ENCODE results near the gene PACSIN2.
"Not testable (repeated sequence)": the region's sequence is repeated elsewhere in the genome, so short reads cannot be mapped to it uniquely, and the experiment has no call there.

PACSIN2 gene
- long read RNA-seq, donor 1, transcript PACSIN2-201 (11 exons, 3,249 nt), result major isoform, 7 of 19 reads
- long read RNA-seq, donor 1, partial matches to known transcripts, result 12 of 19 reads
- long read RNA-seq, donor 1, other reads (novel, unspliced or antisense), result 0 of 19 reads
- long read RNA-seq, donor 2, transcript PACSIN2-201 (11 exons, 3,249 nt), result major isoform, 5 of 10 reads
- long read RNA-seq, donor 2, partial matches to known transcripts, result 5 of 10 reads
- long read RNA-seq, donor 2, other reads (novel, unspliced or antisense), result 0 of 10 reads
- long read RNA-seq, donor 3, partial matches to known transcripts, result 24 of 25 reads
- long read RNA-seq, donor 3, other reads (novel, unspliced or antisense), result 0 of 25 reads
- long read RNA-seq, donor 4, transcript PACSIN2-201 (11 exons, 3,249 nt), result major isoform, 8 of 22 reads
- long read RNA-seq, donor 4, partial matches to known transcripts, result 14 of 22 reads
- long read RNA-seq, donor 4, other reads (novel, unspliced or antisense), result 0 of 22 reads
- long read RNA-seq, donor 5, transcript PACSIN2-201 (11 exons, 3,249 nt), result major isoform, 10 of 10 reads
- long read RNA-seq, donor 5, partial matches to known transcripts, result 0 of 10 reads
- long read RNA-seq, donor 5, other reads (novel, unspliced or antisense), result 0 of 10 reads
- long read RNA-seq, donor 6, transcript PACSIN2-201 (11 exons, 3,249 nt), result major isoform, 7 of 12 reads
- long read RNA-seq, donor 6, partial matches to known transcripts, result 5 of 12 reads
- long read RNA-seq, donor 6, other reads (novel, unspliced or antisense), result 0 of 12 reads
- long read RNA-seq, donor 7, partial matches to known transcripts, result 22 of 26 reads
- long read RNA-seq, donor 7, other reads (novel, unspliced or antisense), result 0 of 26 reads
- long read RNA-seq, donor 8, transcript PACSIN2-201 (11 exons, 3,249 nt), result major isoform, 17 of 38 reads
- long read RNA-seq, donor 8, partial matches to known transcripts, result 21 of 38 reads
- long read RNA-seq, donor 8, other reads (novel, unspliced or antisense), result 0 of 38 reads

GRCh38 chr22:43014869-43015676 lies at the start of gene PACSIN2:
Gene PACSIN2 (minus strand): TSS chr22:43015149. CDS start chr22:42912080, 103,069 bp downstream.
- DNase-seq, result peak; percentile 91

DNA sequence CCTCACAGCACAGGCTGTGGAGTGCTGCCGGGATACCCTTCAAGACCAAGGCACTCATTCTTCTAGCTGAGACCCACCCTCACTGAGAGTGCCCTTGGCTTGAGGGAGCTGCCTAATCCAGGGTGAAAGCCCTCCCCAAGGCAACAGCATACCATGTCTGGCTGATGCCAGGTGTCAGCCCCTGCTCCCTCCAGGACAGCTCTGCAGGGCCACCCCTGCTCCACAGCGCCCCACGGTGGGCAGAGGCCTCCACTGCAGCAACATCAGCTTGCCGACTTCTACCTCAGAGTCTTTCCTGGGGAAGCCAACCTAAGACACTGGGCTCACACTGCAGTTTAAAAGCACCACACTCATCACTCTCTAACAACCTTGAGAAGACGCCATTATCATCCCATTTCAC lies 45.2 kb upstream of the PACSIN2 start:
- no peak for DNase-seq

DNA sequence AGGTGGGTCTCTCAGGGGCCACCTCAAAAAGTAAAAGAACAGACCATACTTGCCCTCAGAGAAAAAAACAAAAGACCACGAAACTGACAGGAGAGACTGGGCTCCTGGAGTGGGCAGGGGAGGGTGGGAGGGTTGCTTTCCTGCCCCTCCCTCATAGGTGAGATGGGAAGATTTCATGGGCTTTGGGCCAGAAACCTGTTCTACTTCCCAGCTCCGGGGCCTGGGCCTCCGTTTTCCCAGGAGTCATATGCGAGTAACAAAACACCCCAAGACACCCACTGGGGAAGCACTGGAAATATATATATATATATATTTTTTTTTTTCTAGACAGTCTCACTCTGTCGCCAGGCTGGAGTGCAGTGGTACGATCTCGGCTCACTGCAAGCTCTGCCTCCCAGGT lies 42.7 kb upstream of the PACSIN2 start:
- DNase-seq, result no peak

DNA sequence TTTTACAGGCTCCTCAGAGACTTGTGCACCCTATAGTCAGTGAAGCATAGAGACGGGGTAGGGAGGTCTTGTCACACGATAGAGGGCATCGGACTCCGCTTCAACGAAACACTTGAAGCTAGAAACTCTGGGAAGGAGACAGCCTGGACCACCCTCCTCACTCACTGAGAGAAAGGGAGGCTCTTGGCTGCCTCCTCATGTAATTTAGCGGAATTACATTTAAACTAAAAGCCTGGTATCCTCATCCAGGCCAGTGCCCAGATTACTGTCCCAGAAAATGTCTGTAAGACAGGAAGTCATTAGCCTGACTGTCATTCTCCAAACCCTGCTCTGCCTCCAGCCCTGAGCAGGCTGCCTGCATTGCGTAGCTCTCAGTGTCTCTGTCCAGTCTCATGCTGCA lies 38.2 kb upstream of the PACSIN2 start:
- no peak for DNase-seq

DNA sequence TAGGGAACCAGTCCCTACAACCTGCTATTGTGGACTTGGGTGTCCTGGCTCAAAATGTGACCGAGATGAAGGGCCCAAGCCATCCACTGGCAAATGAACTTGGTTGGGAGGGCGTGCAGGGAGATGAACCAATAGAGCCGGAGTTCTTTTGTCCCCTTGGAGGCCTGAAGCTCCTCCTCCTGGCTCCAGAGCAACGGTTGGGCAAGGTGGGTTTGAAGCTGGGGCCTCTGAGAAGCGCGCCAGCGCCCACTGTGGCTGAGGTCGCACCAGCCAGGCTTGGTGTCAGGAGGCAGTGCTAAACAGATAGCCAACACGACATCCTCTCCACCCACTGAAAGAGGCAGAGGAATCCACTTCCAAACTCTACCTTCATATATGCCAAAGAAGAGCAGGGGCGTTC lies 36.0 kb upstream of the PACSIN2 start:
- DNase-seq, result no peak

- no peak for DNase-seq
Observed at GRCh38 chr22:43047605-43048004, 32.7 kb upstream of the PACSIN2 start.

DNA sequence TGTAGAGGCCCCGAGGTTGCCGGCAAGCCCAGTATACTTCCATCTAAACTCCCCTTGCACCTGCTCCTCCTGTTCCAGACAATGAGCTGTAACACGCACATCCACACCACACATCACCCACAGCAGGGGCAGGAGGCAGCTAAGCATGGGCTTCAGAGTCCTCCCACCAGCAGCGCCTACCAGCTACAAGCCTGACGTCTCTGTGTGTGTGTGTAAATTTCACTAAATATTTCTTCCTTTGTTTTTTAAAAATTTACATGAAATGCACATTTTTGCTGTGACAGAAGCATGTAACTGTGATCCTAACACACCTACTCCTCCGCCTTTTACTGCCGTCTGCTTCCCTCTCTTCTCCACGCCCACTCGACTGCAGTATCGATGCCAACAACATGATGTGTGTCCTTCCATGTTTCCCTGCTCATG lies 29.4 kb upstream of the PACSIN2 start:
- no peak for DNase-seq

DNA sequence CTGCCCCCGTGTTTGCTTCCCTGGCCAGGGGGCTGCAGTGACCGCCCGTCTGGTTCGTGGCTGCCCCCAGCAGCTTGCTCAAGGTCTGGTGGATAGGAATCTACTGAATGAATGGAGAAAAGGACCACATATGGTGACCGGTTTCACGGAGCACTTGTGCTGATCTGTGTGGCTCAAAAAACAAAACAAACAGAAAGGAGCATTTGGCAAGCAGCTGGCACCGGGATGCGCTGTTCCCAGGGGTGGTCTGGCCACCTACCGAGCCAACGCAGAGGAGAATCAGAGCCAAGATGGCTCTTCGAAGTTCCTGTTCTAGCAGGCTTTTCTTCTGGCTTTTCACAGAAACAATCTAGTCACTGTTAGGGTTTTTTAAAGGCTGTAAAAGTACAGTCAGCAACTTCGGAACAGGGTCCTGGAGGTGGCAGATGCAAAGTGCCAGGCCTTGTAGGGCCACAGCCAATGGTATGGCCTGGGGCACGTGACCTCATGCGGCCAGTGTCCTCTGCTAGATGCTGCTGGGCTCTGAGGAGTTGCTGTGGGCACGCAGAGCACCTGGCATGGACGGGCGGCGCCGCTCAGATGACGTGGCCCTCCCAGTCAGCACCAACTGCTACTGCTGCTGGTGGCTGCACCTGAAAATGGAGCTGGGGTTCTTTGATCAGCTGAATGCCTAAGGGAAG lies 27.3 kb upstream of the PACSIN2 start:
- DNase-seq, result no peak

- DNase-seq, result no peak
Observed at GRCh38 chr22:43039800-43040199, 24.9 kb upstream of the PACSIN2 start.

GRCh38 chr22:43038325-43038724 lies 23.4 kb upstream of the PACSIN2 start:
- DNase-seq, result no peak

DNA sequence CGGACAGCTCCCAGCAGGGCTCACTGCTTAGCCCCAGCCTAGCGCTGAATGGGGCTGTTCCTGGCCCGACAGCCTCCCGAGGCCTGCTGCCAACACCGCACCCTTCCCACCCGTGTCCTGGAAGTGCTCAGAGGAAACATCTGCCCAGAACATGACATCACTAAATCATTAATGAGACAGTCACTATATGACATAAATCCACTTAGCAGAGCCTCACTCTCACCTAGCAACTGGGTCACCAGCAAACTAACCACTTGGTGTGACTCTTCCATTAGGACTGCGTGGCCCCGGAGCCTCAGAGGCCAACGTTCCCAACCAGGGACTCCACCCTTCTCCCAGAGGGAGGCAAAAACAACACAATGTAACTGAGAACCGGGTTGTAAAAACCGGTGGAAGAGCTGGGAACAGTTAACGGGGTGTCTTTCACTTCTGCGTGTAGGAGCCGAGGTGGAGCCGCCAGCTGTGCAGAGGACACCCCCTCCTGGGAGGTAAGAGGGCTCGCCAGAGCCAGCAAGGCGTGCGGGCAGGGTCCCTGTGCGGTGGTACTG lies 21.4 kb upstream of the PACSIN2 start:
- no peak for DNase-seq

DNA sequence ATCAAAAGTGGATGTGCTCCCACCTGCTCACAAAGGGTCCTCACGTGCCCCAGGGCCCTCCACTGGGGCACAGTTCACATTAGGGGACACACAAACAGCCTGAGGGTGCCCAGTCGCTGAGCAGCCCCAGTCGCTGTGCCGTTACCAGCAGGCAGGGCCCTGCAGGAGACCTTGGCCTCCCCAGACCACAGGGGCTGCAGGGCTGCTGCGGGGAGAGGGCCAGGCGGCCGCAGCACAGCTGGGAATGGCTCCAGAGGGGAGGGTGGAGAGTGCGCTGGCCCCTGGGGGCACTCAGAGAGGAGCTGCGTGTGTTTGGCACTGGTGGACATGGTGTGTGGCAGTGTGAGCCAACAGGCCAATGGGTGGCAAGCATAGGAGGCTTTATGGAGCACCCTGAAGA lies 20.3 kb upstream of the PACSIN2 start:
- no peak for DNase-seq

GRCh38 chr22:43031617-43032016 lies 16.7 kb upstream of the PACSIN2 start:
- no peak for DNase-seq

DNA sequence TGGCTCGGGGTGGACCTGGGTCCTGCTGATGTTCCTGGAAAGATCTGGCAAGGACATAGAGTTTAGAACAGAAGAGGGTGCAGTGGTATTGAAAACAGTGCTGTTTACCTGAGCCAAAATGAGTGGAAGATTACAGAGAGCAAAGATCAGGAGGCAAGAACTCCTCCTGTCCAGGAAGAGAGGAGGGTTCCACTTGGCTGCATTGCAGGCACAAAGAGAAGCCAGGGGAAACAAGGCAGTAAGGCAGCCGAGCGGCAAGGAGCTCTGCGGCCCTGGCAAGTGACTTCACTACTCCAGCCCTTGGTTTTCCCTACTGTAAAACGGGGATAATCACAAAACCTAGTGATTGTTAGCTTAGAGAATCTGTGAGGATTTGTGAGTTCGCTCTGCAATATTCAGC lies 3.7 kb upstream of the PACSIN2 start:
- DNase-seq, result no peak

DNA sequence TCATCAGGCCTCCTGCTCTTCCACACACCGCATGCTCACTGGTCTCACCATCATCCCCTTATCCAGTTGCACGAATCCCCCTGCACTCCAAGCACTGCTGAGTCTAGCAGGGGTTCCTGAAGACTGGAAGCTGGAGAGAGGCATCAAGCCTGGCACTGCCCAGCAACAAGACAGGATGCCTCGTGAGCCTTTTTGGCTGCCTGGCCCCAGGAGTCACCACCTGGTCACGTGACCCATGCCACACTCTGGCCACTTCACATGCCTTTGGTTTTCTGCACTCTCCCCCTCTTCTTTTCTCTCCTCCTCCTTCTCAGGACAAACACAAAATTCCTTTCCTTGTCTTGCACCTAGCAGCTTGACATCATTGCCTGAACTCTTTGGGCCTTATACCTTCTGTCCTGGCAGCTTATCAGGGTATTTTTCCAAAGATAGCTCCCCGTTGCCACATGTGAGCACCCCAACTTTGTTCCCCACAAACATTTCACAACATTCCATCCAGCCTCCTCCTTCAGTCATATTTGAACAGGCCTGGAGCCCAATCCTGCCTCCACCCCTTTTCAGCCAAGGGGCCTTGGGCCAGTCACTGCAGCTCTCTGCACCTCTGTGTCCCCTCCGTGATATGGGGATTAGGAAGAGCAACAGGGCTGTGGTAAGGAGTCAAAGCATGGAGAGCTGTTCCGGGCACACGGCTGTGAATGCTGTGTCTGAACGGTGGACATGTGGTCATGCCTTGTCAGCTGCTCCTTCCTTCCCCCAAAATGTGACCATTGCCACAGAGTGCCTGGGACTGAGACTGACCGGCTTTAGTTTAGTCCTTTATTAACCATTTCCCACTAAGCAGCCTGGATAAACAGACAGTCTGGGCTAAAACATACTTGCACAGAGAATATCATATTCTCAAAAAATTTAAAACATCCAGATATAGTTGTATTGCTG lies 2.8 kb upstream of the PACSIN2 start:
- DNase-seq, result no peak

- DNase-seq, result not testable (repeated sequence)
Observed at GRCh38 chr22:43016150-43016549, 1.2 kb upstream of the PACSIN2 start.

DNA sequence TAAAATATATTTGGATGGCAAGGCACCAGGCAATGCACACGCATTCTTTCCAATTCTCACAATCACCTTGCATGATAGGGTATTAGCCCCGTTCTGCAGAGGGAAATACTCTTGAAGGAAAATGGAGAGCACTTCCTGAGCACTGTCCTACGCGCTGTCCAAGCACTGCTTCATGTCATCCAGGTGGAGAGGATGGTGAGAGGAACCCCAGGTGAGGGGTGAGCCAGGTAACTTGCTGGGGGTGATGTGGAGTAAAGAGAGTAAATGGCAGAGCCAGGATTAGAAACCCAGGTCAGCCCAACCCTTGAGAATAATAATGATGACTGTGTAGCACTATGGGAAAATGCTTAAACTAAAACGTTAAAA lies 711 bp upstream of the PACSIN2 start:
- no peak for DNase-seq

- peak; percentile 62 for DNase-seq
Observed at GRCh38 chr22:43014316-43014868, 557 bp downstream of the PACSIN2 start.

DNA sequence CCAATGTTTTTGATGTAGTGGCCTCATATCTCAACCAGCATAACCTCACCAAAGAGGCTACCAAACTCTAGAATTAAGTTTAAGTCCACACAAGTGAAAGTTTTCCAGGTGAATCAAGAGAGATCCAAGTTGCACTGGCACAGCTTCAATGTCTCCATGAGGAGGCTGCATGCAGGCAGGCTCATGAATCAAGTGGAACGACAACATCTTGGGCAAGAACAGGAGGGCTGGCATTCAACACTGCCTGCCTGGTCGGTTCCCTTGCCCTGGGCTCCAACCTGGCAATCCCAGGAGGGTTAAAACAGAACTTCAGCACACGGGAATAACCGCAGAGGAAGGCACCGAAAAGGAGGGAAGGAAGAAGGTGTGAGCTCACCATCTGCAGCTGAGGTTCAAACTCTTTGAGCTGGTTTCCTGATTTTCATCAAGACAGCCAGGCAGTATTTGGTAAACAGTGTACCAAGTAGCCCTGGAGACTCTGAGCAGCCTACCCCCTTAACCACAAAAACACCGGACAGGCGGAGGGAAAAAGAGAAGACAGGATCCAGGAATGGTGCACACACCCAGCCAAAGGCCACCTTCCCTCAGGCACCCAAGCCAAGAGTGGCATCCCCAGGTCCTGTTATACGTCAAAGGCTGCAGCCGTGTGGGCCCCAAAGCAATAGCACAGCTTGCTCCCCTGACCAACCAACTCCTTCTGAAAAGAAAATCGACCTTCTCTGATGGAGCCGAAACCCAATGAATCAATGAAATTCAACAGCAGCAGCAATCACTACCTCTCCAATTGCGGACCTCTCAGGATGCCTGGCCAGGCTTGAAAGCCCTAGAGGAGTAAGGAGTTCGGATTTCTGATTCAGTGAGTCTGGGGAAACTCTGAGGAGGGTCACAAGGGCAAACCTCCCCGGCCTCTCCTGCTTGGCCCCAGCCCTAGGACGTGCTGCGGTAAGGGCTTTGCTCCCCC lies 1.3 kb downstream of the PACSIN2 start:
- DNase-seq, result no peak

Measured in right kidney (tissue), 9 donors.